IgD-negative memory B cell (primary cell): ENCODE results near the gene DCD. TPM values are rescaled to one million over a fixed set of nuclear protein-coding genes. Genes with fewer than 3 reads are reported as not detected.

Experiments
- H3K27ac Mint-ChIP-seq, 3 donors: one replicate each; pipeline ENCODE4 v1.8.0; 2020 to 2022; ENCODE audit warnings: mild to moderate bottlenecking in 3 of 3, mixed read lengths in 3 of 3, moderate library complexity in 1 of 3
- H3K27me3 Mint-ChIP-seq: one replicate; pipeline ENCODE4 v1.8.0; 2021; ENCODE audit warnings: mixed read lengths
- H3K36me3 Mint-ChIP-seq: one replicate; pipeline ENCODE4 v1.8.0; 2020; ENCODE audit warnings: mild to moderate bottlenecking, mixed read lengths
- H3K4me1 Mint-ChIP-seq, 3 donors: one replicate each; pipeline ENCODE4 v1.8.0; 2020 to 2022; ENCODE audit warnings: mixed read lengths in 3 of 3, mild to moderate bottlenecking in 1 of 3
- H3K4me3 Mint-ChIP-seq, 4 donors: one replicate each; pipeline ENCODE4 v1.8.0; 2020 to 2022; ENCODE audit warnings: mild to moderate bottlenecking in 4 of 4, mixed read lengths in 4 of 4, moderate library complexity in 3 of 4
- H3K9me3 Mint-ChIP-seq, 3 donors: one replicate each; pipeline ENCODE4 v1.8.0; 2020 to 2021; ENCODE audit warnings: mixed read lengths in 3 of 3, mild to moderate bottlenecking in 1 of 3
- polyA plus RNA-seq: library from polyadenylated mRNA; unstranded; fragments of 300-500 nt; fragmentation: Illumina TruSeq; gene quantifications from one replicate; pipeline ENCODE4 v1.2.3, GENCODE V29; 2021

DCD gene
- polyA plus RNA-seq, 1 donor from 2014 or later, result not detected

- Mint-ChIP-seq H3K4me3 (no peak overlapping the region), H3K27ac (peak overlapping the region in 1 of 3 donors; percentile 12), H3K27me3 (peaks cover 16% of the 10 kb centered on the region), H3K4me1 (no peaks in the 10 kb centered on the region), H3K36me3 (no peaks in the 10 kb centered on the region), H3K9me3 (peaks cover 1 to 15% (median 5%) of the 10 kb centered on the region in 3 donors)
Observed at GRCh38 chr12:54631988-54632728, 16.0 kb downstream of the DCD start.

GRCh38 chr12:54631551-54631950 lies 16.6 kb downstream of the DCD start:
- Mint-ChIP-seq H3K27me3 (peaks cover 21% of the 10 kb centered on the region), H3K4me1 (peaks cover 0 to under 1% (median 0%) of the 10 kb centered on the region in 3 donors), H3K9me3 (peaks cover 2 to 21% (median 8%) of the 10 kb centered on the region in 3 donors), H3K27ac (no peak overlapping the region), H3K4me3 (no peak overlapping the region), H3K36me3 (peaks cover 3% of the 10 kb centered on the region)

GRCh38 chr12:54629925-54630324 lies 18.2 kb downstream of the DCD start:
- H3K4me3 Mint-ChIP-seq, result no peak overlapping the region
- peaks cover 0 to 2% (median 0%) of the 10 kb centered on the region in 3 donors for H3K4me1 Mint-ChIP-seq
- H3K9me3 Mint-ChIP-seq, result peaks cover 4 to 23% (median 8%) of the 10 kb centered on the region in 3 donors
- H3K36me3 Mint-ChIP-seq, result peaks cover 3% of the 10 kb centered on the region
- H3K27me3 Mint-ChIP-seq, result peaks cover 22% of the 10 kb centered on the region
- no peak overlapping the region for H3K27ac Mint-ChIP-seq

GRCh38 chr12:54628186-54628846 lies 19.8 kb downstream of the DCD start:
- Mint-ChIP-seq H3K36me3 (peaks cover 3% of the 10 kb centered on the region), H3K9me3 (peaks cover 4 to 23% (median 8%) of the 10 kb centered on the region in 3 donors), H3K4me1 (peaks cover 0 to 2% (median 0%) of the 10 kb centered on the region in 3 donors), H3K27ac (no peak overlapping the region), H3K4me3 (no peak overlapping the region), H3K27me3 (peaks cover 22% of the 10 kb centered on the region)

GRCh38 chr12:54627304-54627703 lies 20.9 kb downstream of the DCD start:
- Mint-ChIP-seq H3K4me3 (no peak overlapping the region), H3K4me1 (peaks cover 0 to 2% (median 0%) of the 10 kb centered on the region in 3 donors), H3K36me3 (peaks cover 5% of the 10 kb centered on the region), H3K27ac (no peak overlapping the region), H3K9me3 (peaks cover 4 to 23% (median 8%) of the 10 kb centered on the region in 3 donors), H3K27me3 (peaks cover 23% of the 10 kb centered on the region)

- Mint-ChIP-seq H3K9me3 (peaks cover 4 to 23% (median 8%) of the 10 kb centered on the region in 3 donors), H3K36me3 (peaks cover 5% of the 10 kb centered on the region), H3K27me3 (peaks cover 23% of the 10 kb centered on the region), H3K27ac (no peak overlapping the region), H3K4me3 (peak overlapping the region in 1 of 4 donors; percentile 22), H3K4me1 (peaks cover 0 to 2% (median 0%) of the 10 kb centered on the region in 3 donors)
Observed at GRCh38 chr12:54625598-54625997, 22.6 kb downstream of the DCD start.

GRCh38 chr12:54624315-54625279 lies 23.6 kb downstream of the DCD start:
- Mint-ChIP-seq H3K27me3 (peaks cover 23% of the 10 kb centered on the region), H3K27ac (no peak overlapping the region), H3K4me3 (no peak overlapping the region), H3K9me3 (peaks cover 4 to 23% (median 8%) of the 10 kb centered on the region in 3 donors), H3K4me1 (peaks cover 0 to 2% (median 0%) of the 10 kb centered on the region in 3 donors), H3K36me3 (peaks cover 5% of the 10 kb centered on the region)

- Mint-ChIP-seq H3K9me3 (peaks cover 3 to 10% (median 4%) of the 10 kb centered on the region in 3 donors), H3K27me3 (peaks cover 19% of the 10 kb centered on the region), H3K27ac (no peak overlapping the region), H3K4me3 (no peak overlapping the region), H3K36me3 (peaks cover 5% of the 10 kb centered on the region), H3K4me1 (peaks cover 0 to 2% (median 0%) of the 10 kb centered on the region in 3 donors)
Observed at GRCh38 chr12:54622463-54623183, 25.5 kb downstream of the DCD start.

GRCh38 chr12:54616933-54617680 lies 31.1 kb downstream of the DCD start:
- Mint-ChIP-seq H3K4me3 (peak overlapping the region in 1 of 4 donors; percentile 77), H3K4me1 (peaks cover 0 to 10% (median 8%) of the 10 kb centered on the region in 3 donors), H3K9me3 (no peaks in the 10 kb centered on the region), H3K36me3 (no peaks in the 10 kb centered on the region), H3K27me3 (peaks cover 19% of the 10 kb centered on the region), H3K27ac (no peak overlapping the region)

GRCh38 chr12:54612225-54612750 lies 35.9 kb downstream of the DCD start:
- Mint-ChIP-seq H3K27ac (no peak overlapping the region), H3K27me3 (peaks cover 24% of the 10 kb centered on the region), H3K36me3 (no peaks in the 10 kb centered on the region)

GRCh38 chr12:54611715-54612149 lies 36.4 kb downstream of the DCD start:
- peaks cover 0 to 4% (median 1%) of the 10 kb centered on the region in 3 donors for H3K4me1 Mint-ChIP-seq
- H3K27ac Mint-ChIP-seq, result no peak overlapping the region
- H3K4me3 Mint-ChIP-seq, result no peak overlapping the region
- H3K9me3 Mint-ChIP-seq, result no peaks in the 10 kb centered on the region
- no peaks in the 10 kb centered on the region for H3K36me3 Mint-ChIP-seq
- H3K27me3 Mint-ChIP-seq, result peaks cover 23% of the 10 kb centered on the region

More at GRCh38 chr12:54612225-54612750, 35.9 kb downstream of the DCD start:
- Mint-ChIP-seq H3K4me1 (peaks cover 0 to 10% (median 7%) of the 10 kb centered on the region in 3 donors), H3K9me3 (no peaks in the 10 kb centered on the region), H3K4me3 (no peak overlapping the region)

GRCh38 chr12:54608769-54609168 lies 39.4 kb downstream of the DCD start:
- Mint-ChIP-seq H3K9me3 (no peaks in the 10 kb centered on the region), H3K4me1 (no peaks in the 10 kb centered on the region), H3K4me3 (no peak overlapping the region), H3K36me3 (no peaks in the 10 kb centered on the region), H3K27me3 (peaks cover 14% of the 10 kb centered on the region), H3K27ac (no peak overlapping the region)

- Mint-ChIP-seq H3K36me3 (no peaks in the 10 kb centered on the region), H3K4me1 (peaks cover 0 to 2% (median 2%) of the 10 kb centered on the region in 3 donors), H3K27me3 (peaks cover 10% of the 10 kb centered on the region), H3K9me3 (no peaks in the 10 kb centered on the region), H3K4me3 (no peak overlapping the region), H3K27ac (no peak overlapping the region)
Observed at GRCh38 chr12:54608156-54608555, 40.0 kb downstream of the DCD start.
